Liver (tissue), 3 donors: ENCODE data around the gene TRIO.

Experiments used
- CTCF ChIP-seq: fragments of 150-350 bp; IDR thresholded peaks from 2 replicates; pipeline ENCODE4 v1.5.1; 2017; ENCODE audit warnings: improper control_type of control experiment, low read depth, low read length; ENCODE audit not compliant: missing input control
- EGR1 ChIP-seq, 2 donors: IDR thresholded peaks; 2 replicates each; pipeline ENCODE4 v1.6.1; 2016 to 2018; ENCODE audit warnings: antibody characterized with exemption in 2 of 2, low read depth in 2 of 2
- FOXA1 ChIP-seq: IDR thresholded peaks from 2 replicates; pipeline ENCODE4 v1.6.1; 2016; ENCODE audit warnings: antibody characterized with exemption
- JUND ChIP-seq, 2 donors: IDR thresholded peaks; 2 replicates each; pipeline ENCODE4 v1.6.1; 2016; ENCODE audit warnings: antibody characterized with exemption in 2 of 2
- MAX ChIP-seq: IDR thresholded peaks from 2 replicates; pipeline ENCODE4 v1.6.1; 2016; ENCODE audit warnings: antibody characterized with exemption
- TAF1 ChIP-seq: conservative IDR thresholded peaks from 2 replicates; pipeline ENCODE4 v1.6.1; 2016; ENCODE audit warnings: antibody characterized with exemption, mild to moderate bottlenecking
- YY1 ChIP-seq: IDR thresholded peaks from 2 replicates; pipeline ENCODE4 v1.6.1; 2016; ENCODE audit warnings: antibody characterized with exemption, mild to moderate bottlenecking
- TF ChIP-seq, protein P1 (sequence below): IDR thresholded peaks from 2 replicates; pipeline ENCODE4 v1.6.1; 2016; ENCODE audit warnings: antibody characterized with exemption, mild to moderate bottlenecking
- donor health status: healthy.
- donor health status: healthy.

DNA sequence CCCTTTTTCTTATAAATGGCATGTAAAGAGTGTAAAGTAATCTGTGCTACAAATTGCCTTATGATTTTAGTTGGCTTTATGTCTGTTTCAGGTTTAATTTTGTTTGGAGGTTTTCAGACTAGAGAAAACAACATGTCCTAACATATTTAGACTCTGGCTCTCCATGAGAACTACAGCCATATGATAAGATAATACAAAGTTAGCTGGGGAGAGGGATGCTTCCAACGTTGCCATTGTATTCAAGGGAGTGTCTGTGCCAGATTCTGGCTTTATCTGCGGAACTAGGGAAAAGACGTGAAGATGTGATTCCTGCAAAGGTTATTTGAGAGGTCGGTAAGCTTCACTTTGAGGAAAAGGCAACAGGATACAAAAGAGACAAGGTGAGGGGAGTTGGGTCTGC, 298.5 kb downstream of the TRIO start:
- no peak for TF ChIP-seq MAX
- TF ChIP-seq CTCF, result no peak
- TF ChIP-seq YY1, result no peak
- TF ChIP-seq, protein P1, sequence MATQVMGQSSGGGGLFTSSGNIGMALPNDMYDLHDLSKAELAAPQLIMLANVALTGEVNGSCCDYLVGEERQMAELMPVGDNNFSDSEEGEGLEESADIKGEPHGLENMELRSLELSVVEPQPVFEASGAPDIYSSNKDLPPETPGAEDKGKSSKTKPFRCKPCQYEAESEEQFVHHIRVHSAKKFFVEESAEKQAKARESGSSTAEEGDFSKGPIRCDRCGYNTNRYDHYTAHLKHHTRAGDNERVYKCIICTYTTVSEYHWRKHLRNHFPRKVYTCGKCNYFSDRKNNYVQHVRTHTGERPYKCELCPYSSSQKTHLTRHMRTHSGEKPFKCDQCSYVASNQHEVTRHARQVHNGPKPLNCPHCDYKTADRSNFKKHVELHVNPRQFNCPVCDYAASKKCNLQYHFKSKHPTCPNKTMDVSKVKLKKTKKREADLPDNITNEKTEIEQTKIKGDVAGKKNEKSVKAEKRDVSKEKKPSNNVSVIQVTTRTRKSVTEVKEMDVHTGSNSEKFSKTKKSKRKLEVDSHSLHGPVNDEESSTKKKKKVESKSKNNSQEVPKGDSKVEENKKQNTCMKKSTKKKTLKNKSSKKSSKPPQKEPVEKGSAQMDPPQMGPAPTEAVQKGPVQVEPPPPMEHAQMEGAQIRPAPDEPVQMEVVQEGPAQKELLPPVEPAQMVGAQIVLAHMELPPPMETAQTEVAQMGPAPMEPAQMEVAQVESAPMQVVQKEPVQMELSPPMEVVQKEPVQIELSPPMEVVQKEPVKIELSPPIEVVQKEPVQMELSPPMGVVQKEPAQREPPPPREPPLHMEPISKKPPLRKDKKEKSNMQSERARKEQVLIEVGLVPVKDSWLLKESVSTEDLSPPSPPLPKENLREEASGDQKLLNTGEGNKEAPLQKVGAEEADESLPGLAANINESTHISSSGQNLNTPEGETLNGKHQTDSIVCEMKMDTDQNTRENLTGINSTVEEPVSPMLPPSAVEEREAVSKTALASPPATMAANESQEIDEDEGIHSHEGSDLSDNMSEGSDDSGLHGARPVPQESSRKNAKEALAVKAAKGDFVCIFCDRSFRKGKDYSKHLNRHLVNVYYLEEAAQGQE, result no peak
- TF ChIP-seq FOXA1, result no peak
- no peak for TF ChIP-seq TAF1
- TF ChIP-seq EGR1 (IDR thresholded peaks at IDR 0.05; ENCODE audit: low read depth in 2 of 2), result no peak
- TF ChIP-seq JUND (IDR thresholded peaks at IDR 0.05), result no peak
